HEK293 (cell line): ENCODE results near the gene GNAQ.

Experiments used
- CTCF ChIA-PET: fragments of 350-600 bp; formaldehyde crosslinking; extraction: SDS; loops from one replicate; lab custom pipeline; 2021; ENCODE audit warnings: antibody characterized with exemption; lab: Yijun Ruan, JAX
- POLR2A ChIA-PET: fragments of 300-600 bp; formaldehyde crosslinking; extraction: SDS; loops from one replicate; lab custom pipeline; 2020; ENCODE audit warnings: antibody characterized with exemption, inconsistent platforms; lab: Yijun Ruan, JAX
- H3K27ac ChIP-seq: fragments of 200-500 bp; sonication (Bioruptor generic); 2 replicates; pipeline ENCODE4 v1.5.1; 2014; ENCODE audit warnings: low read depth, low read length, control low read depth, inconsistent platforms; ENCODE audit errors: extremely low read depth
- H3K36me3 ChIP-seq, 2 experiments: fragments of 200-500 bp in 1 of 2; sonication (Bioruptor generic) in 1 of 2; 1 replicate in 1 of 2; 2 replicates in 1 of 2; pipeline ENCODE4 v1.5.1; 2014 to 2017; ENCODE audit warnings: inconsistent platforms in 2 of 2, low read length in 2 of 2; ENCODE audit not compliant: control insufficient read depth in 2 of 2, insufficient read depth in 1 of 2
- H3K4me1 ChIP-seq: fragments of 200-500 bp; sonication (Bioruptor generic); 2 replicates; pipeline ENCODE4 v1.5.1; 2014; ENCODE audit warnings: mild to moderate bottlenecking, low read length, inconsistent platforms; ENCODE audit not compliant: control insufficient read depth, insufficient read depth
- H3K4me3 ChIP-seq: 2 replicates; pipeline ENCODE4 v1.5.1; 2011; ENCODE audit warnings: low read depth, mild to moderate bottlenecking, control low read depth, low read length, moderate library complexity
- H3K9me3 ChIP-seq: fragments of 200-500 bp; sonication (Bioruptor generic); 2 replicates; pipeline ENCODE4 v1.5.1; 2014; ENCODE audit warnings: low read depth, low read length, inconsistent platforms; ENCODE audit not compliant: control insufficient read depth, insufficient read depth
- TRIM28 ChIP-seq: IDR thresholded peaks from 2 replicates; pipeline ENCODE4 v1.6.1; 2011; ENCODE audit warnings: low read length, control low read depth, borderline replicate concordance
- WT1 ChIP-seq: fragments of 450-650 bp; formaldehyde crosslinking; IDR thresholded peaks from 2 replicates; pipeline ENCODE4 v1.5.1; 2016; ENCODE audit warnings: missing biosample characterization, missing genetic modification characterization
- ZBTB17 ChIP-seq: fragments of 450-650 bp; formaldehyde crosslinking; IDR thresholded peaks from 2 replicates; pipeline ENCODE4 v1.5.1; 2016; ENCODE audit warnings: missing biosample characterization, missing genetic modification characterization
- ZNF341 ChIP-seq: fragments of 450-650 bp; formaldehyde crosslinking; IDR thresholded peaks from 2 replicates; pipeline ENCODE4; 2016; ENCODE audit warnings: low read depth, missing biosample characterization, missing genetic modification characterization
- ZNF416 ChIP-seq: fragments of 450-650 bp; formaldehyde crosslinking; IDR thresholded peaks from 2 replicates; pipeline ENCODE4 v1.5.1; 2016; ENCODE audit warnings: missing biosample characterization, missing genetic modification characterization
- ZNF654 ChIP-seq: fragments of 450-650 bp; formaldehyde crosslinking; IDR thresholded peaks from 2 replicates; pipeline ENCODE4 v1.5.1; 2016; ENCODE audit warnings: low read depth, missing biosample characterization, missing genetic modification characterization
- ZNF768 ChIP-seq: fragments of 450-650 bp; formaldehyde crosslinking; IDR thresholded peaks from 2 replicates; pipeline ENCODE4 v1.5.1; 2018; ENCODE audit warnings: missing biosample characterization, mild to moderate bottlenecking, missing genetic modification characterization
- ZNF792 ChIP-seq: fragments of 450-650 bp; formaldehyde crosslinking; IDR thresholded peaks from 2 replicates; pipeline ENCODE4 v1.5.1; 2016; ENCODE audit warnings: missing biosample characterization, missing genetic modification characterization
- ZNF830 ChIP-seq: fragments of 450-650 bp; IDR thresholded peaks from 2 replicates; pipeline ENCODE4 v1.5.0; 2018; ENCODE audit warnings: missing biosample characterization, missing genetic modification characterization, low read depth, mild to moderate bottlenecking, moderate library complexity
- TF ChIP-seq, protein P1 (sequence below): fragments of 450-650 bp; formaldehyde crosslinking; IDR thresholded peaks from 2 replicates; pipeline ENCODE4 v1.5.1; 2017; ENCODE audit warnings: missing biosample characterization, missing genetic modification characterization
- TF ChIP-seq, protein P2 (sequence below): fragments of 450-650 bp; formaldehyde crosslinking; IDR thresholded peaks from 2 replicates; pipeline ENCODE4 v1.5.1; 2017; ENCODE audit warnings: missing biosample characterization, missing genetic modification characterization
- TF ChIP-seq, protein P3 (sequence below): fragments of 450-650 bp; formaldehyde crosslinking; IDR thresholded peaks from 2 replicates; pipeline ENCODE4 v1.5.1; 2016; ENCODE audit warnings: missing biosample characterization, missing genetic modification characterization

Gene GNAQ

DNA sequence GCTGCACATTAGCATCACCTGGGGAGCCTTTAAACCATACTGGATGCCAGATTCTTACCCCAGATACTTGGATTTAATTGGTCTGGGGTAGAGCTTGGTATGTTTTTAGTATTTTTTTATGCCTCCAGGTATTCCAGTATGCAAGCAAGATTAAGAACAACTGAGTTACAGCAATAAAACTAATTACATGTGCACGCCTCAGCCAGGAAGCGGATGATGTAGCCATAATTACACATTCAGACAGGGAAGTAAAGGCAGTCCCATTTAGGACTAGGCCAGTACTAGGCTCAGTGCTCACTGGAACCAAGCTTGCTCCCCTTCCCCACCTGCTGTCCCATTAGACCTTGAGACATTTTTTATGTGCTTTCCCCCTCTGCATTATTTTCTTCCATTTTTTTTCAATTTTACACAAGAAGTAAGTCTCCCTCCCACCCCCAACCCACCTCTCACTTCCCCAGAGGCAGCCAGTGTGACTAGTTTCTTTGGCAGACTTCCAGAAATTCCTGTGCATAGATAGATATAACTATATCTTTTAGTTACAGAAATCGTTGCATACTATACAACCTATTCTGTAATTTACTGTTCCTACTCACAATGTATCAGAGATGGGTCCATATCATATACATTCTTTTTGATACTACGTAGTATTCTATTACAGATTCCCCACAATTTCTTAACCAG lies 7.1 kb upstream of the GNAQ start:
- no peak overlapping the region for H3K27ac ChIP-seq
- H3K36me3 ChIP-seq, result no peaks in the 10 kb centered on the region
- POLR2A ChIA-PET, result no interaction called here
- CTCF ChIA-PET, result interaction anchor here (0.7 to 1.4 kb wide), 5 partner anchors 14 to 89 kb away, joined by 3 to 5 read pairs (median 4); no protein-coding TSS in a partner anchor
- H3K4me3 ChIP-seq, result no peak overlapping the region
- TF ChIP-seq, protein P1, sequence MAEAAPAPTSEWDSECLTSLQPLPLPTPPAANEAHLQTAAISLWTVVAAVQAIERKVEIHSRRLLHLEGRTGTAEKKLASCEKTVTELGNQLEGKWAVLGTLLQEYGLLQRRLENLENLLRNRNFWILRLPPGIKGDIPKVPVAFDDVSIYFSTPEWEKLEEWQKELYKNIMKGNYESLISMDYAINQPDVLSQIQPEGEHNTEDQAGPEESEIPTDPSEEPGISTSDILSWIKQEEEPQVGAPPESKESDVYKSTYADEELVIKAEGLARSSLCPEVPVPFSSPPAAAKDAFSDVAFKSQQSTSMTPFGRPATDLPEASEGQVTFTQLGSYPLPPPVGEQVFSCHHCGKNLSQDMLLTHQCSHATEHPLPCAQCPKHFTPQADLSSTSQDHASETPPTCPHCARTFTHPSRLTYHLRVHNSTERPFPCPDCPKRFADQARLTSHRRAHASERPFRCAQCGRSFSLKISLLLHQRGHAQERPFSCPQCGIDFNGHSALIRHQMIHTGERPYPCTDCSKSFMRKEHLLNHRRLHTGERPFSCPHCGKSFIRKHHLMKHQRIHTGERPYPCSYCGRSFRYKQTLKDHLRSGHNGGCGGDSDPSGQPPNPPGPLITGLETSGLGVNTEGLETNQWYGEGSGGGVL (tag by site-specific recombination), result peak; percentile 37; the same call in 1 of the 2 replicates
- no peak for TF ChIP-seq ZNF768 (tag by site-specific recombination)
- TF ChIP-seq, protein P2, sequence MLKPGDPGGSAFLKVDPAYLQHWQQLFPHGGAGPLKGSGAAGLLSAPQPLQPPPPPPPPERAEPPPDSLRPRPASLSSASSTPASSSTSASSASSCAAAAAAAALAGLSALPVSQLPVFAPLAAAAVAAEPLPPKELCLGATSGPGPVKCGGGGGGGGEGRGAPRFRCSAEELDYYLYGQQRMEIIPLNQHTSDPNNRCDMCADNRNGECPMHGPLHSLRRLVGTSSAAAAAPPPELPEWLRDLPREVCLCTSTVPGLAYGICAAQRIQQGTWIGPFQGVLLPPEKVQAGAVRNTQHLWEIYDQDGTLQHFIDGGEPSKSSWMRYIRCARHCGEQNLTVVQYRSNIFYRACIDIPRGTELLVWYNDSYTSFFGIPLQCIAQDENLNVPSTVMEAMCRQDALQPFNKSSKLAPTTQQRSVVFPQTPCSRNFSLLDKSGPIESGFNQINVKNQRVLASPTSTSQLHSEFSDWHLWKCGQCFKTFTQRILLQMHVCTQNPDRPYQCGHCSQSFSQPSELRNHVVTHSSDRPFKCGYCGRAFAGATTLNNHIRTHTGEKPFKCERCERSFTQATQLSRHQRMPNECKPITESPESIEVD (tag by site-specific recombination), result 0 out of 2 replicates have a peak, but pooled peaks have one; percentile 26
- H3K9me3 ChIP-seq, result no peaks in the 10 kb centered on the region
- no peaks in the 10 kb centered on the region for H3K4me1 ChIP-seq

DNA sequence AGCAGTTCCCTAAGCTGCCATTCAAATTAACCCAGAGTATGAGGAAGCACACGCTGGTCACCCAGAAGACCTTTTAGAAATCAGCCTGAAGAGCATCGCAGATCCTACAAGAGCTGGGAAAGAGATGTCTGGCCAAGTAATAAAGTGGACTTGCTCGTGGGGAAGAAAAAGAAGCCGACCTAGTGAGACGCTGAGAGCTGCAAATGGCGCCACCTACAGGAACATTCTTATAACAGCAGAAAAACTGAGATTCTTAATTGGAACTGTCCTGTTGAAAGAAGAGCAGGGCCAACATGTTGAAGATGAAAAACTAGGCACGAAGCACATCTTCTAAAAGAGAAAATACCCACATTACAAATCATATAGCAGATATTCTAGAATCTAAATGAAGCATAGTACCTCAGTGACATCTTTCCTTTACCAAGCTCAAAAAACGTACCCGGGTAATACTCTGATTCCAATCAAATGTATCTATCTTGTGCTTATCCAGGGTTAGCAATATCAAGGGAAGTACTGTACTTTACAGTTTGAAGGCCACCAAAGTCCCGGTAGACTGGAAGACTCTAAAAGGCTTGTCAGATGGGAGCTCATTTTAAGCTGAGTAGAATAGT lies 3.9 kb upstream of the GNAQ start:
- H3K4me1 ChIP-seq, result no peaks in the 10 kb centered on the region
- TF ChIP-seq WT1 (tag by site-specific recombination) (no peak), ZNF341 (tag by site-specific recombination) (peak; percentile 22; the same call in 1 of the 2 replicates), TRIM28 (0 out of 2 replicates have a peak, but pooled peaks have one; percentile 16), ZNF654 (tag by site-specific recombination) (peak; percentile 79), ZBTB17 (tag by site-specific recombination) (peak; percentile 56), ZNF792 (tag by site-specific recombination) (no peak)
- H3K27ac ChIP-seq, result no peak overlapping the region
- POLR2A ChIA-PET, result interaction anchor here (1.2 kb wide), 1 partner anchor 58 kb away, joined by 10 read pairs; no protein-coding TSS in a partner anchor
- H3K36me3 ChIP-seq, result no peaks in the 10 kb centered on the region
- H3K9me3 ChIP-seq, result no peaks in the 10 kb centered on the region
- no peak overlapping the region for H3K4me3 ChIP-seq
- CTCF ChIA-PET, result interaction anchor here (0.5 to 6.9 kb wide), 70 partner anchors 8 to 1530 kb away, joined by 3 to 94 read pairs (median 4); partner anchors contain the start of gene CEP78

DNA sequence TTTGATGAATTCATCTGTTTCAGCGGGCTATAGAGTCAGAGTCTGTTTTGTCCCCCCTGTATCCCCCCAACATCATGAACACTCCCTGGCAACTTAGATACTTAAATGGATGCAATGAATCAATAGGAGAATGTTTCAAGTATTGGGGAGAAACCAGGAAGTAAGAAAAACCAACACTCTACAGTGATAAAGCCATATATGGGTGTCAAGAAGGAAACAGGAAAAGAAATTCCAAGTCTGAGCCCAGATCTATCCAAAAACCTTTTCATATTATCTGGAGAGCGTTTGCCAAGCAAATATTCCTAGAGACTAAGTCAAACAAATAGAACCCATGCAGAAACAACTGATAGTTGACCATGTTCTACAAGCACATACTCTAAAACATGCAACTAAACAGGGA lies 2.3 kb upstream of the GNAQ start:
- Histone ChIP-seq H3K36me3 (no peaks in the 10 kb centered on the region), H3K27ac (no peak overlapping the region), H3K4me1 (no peaks in the 10 kb centered on the region), H3K4me3 (no peak overlapping the region), H3K9me3 (no peaks in the 10 kb centered on the region)
- ChIA-PET POLR2A (no interaction called here), CTCF (interaction anchor here (1.4 to 6.9 kb wide), 5 partner anchors 15 to 600 kb away, joined by 4 to 94 read pairs (median 8); no protein-coding TSS in a partner anchor)
- TF ChIP-seq, protein P3, sequence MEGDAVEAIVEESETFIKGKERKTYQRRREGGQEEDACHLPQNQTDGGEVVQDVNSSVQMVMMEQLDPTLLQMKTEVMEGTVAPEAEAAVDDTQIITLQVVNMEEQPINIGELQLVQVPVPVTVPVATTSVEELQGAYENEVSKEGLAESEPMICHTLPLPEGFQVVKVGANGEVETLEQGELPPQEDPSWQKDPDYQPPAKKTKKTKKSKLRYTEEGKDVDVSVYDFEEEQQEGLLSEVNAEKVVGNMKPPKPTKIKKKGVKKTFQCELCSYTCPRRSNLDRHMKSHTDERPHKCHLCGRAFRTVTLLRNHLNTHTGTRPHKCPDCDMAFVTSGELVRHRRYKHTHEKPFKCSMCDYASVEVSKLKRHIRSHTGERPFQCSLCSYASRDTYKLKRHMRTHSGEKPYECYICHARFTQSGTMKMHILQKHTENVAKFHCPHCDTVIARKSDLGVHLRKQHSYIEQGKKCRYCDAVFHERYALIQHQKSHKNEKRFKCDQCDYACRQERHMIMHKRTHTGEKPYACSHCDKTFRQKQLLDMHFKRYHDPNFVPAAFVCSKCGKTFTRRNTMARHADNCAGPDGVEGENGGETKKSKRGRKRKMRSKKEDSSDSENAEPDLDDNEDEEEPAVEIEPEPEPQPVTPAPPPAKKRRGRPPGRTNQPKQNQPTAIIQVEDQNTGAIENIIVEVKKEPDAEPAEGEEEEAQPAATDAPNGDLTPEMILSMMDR (tag by site-specific recombination), result no peak
- no peak for TF ChIP-seq ZNF830
- TF ChIP-seq ZNF768 (tag by site-specific recombination), result no peak
- TF ChIP-seq ZNF416 (tag by site-specific recombination), result no peak
